ENCODE data around the gene HLA-DOA.

The HLA-DOA gene

DNA sequence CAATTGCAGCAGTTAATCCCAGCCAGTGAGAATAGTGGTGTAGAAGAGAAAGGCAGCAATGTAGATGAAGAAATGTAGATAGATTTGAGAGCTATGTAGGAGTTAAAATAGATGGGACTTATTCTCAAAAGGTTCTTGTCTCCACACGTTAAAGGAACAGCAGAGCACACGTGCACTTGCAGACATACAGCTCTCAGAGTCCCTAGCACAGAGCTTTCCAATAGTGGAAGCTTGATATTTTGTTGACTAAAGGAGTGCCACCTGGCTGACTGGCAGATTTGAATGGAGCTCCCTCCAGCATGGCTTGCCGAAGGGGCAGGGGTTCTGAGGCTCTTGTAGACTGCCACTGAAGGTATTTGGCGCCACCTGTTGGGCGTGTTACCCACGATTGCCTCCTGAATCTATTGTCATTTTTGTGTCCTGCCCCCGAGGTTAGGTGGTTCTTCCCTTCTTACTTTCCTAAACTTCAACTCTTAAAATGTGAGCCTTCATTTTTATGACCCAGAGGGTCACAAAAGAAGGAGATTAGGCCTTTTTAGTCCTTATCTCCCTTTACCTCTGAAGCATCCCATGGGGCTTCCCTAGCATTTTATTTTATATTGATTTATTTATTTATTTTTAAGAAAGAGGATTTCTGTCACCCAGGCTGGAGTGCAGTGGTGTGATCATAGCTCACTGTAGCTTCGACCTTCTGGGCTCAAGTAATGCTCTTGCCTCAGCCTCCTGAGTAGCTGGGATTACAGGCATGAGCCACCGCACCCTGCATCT is 24.6 kb downstream of the HLA-DOA start (continued):
- TF ChIP-seq ZNF138 (tag by site-specific recombination; IDR thresholded peaks at IDR 0.05; ENCODE audit: borderline replicate concordance) (no peak), ZNF433 (tag by site-specific recombination; IDR thresholded peaks at IDR 0.05; ENCODE audit: low read depth) (no peak; the same call in 1 of the 2 replicates), GLIS1 (tag by site-specific recombination; IDR thresholded peaks at IDR 0.05) (peak; percentile 39; the same call in 1 of the 2 replicates), ZIC2 (tag by site-specific recombination; IDR thresholded peaks at IDR 0.05) (no peak), ZNF280C (tag by site-specific recombination; IDR thresholded peaks at IDR 0.05) (no peak), HIC1 (tag by site-specific recombination; IDR thresholded peaks at IDR 0.05) (peak; percentile 73), ZNF18 (tag by site-specific recombination; IDR thresholded peaks at IDR 0.05) (no peak), ZBTB20 (tag by site-specific recombination; IDR thresholded peaks at IDR 0.05) (no peak; the same call in 1 of the 2 replicates), IKZF3 (tag by site-specific recombination; IDR thresholded peaks at IDR 0.05) (peak; percentile 78), ZNF791 (tag by site-specific recombination; IDR thresholded peaks at IDR 0.05) (no peak), ZNF19 (tag by site-specific recombination; IDR thresholded peaks at IDR 0.05; ENCODE audit: low read depth) (no peak), ZBTB26 (tag by site-specific recombination; optimal IDR thresholded peaks at IDR 0.05) (no peak), SP2 (tag by site-specific recombination; IDR thresholded peaks at IDR 0.05) (no peak), ZNF24 (tag by site-specific recombination; IDR thresholded peaks at IDR 0.05) (no peak), ZNF132 (tag by site-specific recombination; IDR thresholded peaks at IDR 0.05; ENCODE audit: borderline replicate concordance) (no peak), ZBTB48 (tag by site-specific recombination; IDR thresholded peaks at IDR 0.05) (peak; percentile 93), ZNF830 (tag by site-specific recombination; IDR thresholded peaks at IDR 0.05; ENCODE audit: low read depth) (no peak), ZNF341 (tag by site-specific recombination; IDR thresholded peaks at IDR 0.05; ENCODE audit: low read depth) (no peak), ZNF558 (tag by site-specific recombination; IDR thresholded peaks at IDR 0.05) (no peak), ZNF169 (tag by site-specific recombination; IDR thresholded peaks at IDR 0.05) (no peak), ZNF514 (tag by site-specific recombination; IDR thresholded peaks at IDR 0.05) (no peak), ZNF155 (tag by site-specific recombination; IDR thresholded peaks at IDR 0.05) (no peak), SALL2 (tag by site-specific recombination; IDR thresholded peaks at IDR 0.05; ENCODE audit: borderline replicate concordance) (no peak), ZBTB8A (tag by site-specific recombination; IDR thresholded peaks at IDR 0.05) (peak; percentile 34; the same call in 1 of the 2 replicates), ZNF548 (tag by site-specific recombination; IDR thresholded peaks at IDR 0.05) (no peak), ZNF785 (tag by site-specific recombination; IDR thresholded peaks at IDR 0.05) (no peak), ZNF623 (tag by site-specific recombination; IDR thresholded peaks at IDR 0.05) (no peak), YY2 (tag by site-specific recombination; IDR thresholded peaks at IDR 0.05) (no peak)
- TF ChIP-seq, protein P1, sequence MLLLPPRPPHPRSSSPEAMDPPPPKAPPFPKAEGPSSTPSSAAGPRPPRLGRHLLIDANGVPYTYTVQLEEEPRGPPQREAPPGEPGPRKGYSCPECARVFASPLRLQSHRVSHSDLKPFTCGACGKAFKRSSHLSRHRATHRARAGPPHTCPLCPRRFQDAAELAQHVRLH (tag by site-specific recombination; IDR thresholded peaks at IDR 0.05) = no peak
- TF ChIP-seq, protein P2, sequence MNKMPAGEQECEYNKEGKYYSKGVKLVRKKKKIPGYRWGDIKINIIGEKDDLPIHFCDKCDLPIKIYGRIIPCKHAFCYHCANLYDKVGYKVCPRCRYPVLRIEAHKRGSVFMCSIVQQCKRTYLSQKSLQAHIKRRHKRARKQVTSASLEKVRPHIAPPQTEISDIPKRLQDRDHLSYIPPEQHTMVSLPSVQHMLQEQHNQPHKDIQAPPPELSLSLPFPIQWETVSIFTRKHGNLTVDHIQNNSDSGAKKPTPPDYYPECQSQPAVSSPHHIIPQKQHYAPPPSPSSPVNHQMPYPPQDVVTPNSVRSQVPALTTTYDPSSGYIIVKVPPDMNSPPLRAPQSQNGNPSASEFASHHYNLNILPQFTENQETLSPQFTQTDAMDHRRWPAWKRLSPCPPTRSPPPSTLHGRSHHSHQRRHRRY (tag by site-specific recombination; IDR thresholded peaks at IDR 0.05) = no peak
- TF ChIP-seq, protein P3, sequence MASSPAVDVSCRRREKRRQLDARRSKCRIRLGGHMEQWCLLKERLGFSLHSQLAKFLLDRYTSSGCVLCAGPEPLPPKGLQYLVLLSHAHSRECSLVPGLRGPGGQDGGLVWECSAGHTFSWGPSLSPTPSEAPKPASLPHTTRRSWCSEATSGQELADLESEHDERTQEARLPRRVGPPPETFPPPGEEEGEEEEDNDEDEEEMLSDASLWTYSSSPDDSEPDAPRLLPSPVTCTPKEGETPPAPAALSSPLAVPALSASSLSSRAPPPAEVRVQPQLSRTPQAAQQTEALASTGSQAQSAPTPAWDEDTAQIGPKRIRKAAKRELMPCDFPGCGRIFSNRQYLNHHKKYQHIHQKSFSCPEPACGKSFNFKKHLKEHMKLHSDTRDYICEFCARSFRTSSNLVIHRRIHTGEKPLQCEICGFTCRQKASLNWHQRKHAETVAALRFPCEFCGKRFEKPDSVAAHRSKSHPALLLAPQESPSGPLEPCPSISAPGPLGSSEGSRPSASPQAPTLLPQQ (tag by site-specific recombination; IDR thresholded peaks at IDR 0.05) = 0 out of 2 replicates have a peak, but pooled peaks have one; percentile 34
